Spinal cord (tissue), 10 donors: Measurements from ENCODE around the gene CLEC20A. TPM values are rescaled to one million over a fixed set of nuclear protein-coding genes. Genes with fewer than 3 reads are reported as not detected.

Experiments used
- DNase-seq, 6 donors: peaks; one replicate each; pipeline versions ENCODE4 v3.0.0 to v3.0.0-alpha.2; 2013 to 2015; ENCODE audit warnings: low spot score in 6 of 6, low read depth in 4 of 6
- H3K27ac ChIP-seq: one replicate; pipeline ENCODE4 v1.5.1; 2013; ENCODE audit warnings: low read depth, low read length, control low read depth
- H3K27me3 ChIP-seq: one replicate; pipeline ENCODE4 v1.6.1; 2013; ENCODE audit warnings: low read length; ENCODE audit not compliant: control insufficient read depth, insufficient read depth
- H3K36me3 ChIP-seq: one replicate; pipeline ENCODE4 v1.6.1; 2013; ENCODE audit warnings: low read length; ENCODE audit not compliant: control insufficient read depth, insufficient read depth
- H3K4me1 ChIP-seq: one replicate; pipeline ENCODE4 v1.6.1; 2013; ENCODE audit warnings: low read length; ENCODE audit not compliant: control insufficient read depth, insufficient read depth
- H3K4me3 ChIP-seq: one replicate; pipeline ENCODE4 v1.5.1; 2013; ENCODE audit warnings: low read depth, low read length, control low read depth
- H3K9me3 ChIP-seq: one replicate; pipeline ENCODE4 v1.6.1; 2013; ENCODE audit warnings: low read length; ENCODE audit not compliant: control insufficient read depth, insufficient read depth
- WGBS: methylation state at CpG from one replicate; pipeline ENCODE4 v1.1.5; 2013; ENCODE audit warnings: missing lambda C conversion rate; ENCODE audit not compliant: insufficient coverage; 5-methylcytosine and 5-hydroxymethylcytosine counted together
- polyA plus RNA-seq, 2 donors: library from polyadenylated mRNA; unstranded; fragments of 120-200 nt; gene quantifications; one replicate each; pipeline ENCODE4 v1.2.1, GENCODE V29; 2013; ENCODE audit not compliant: insufficient read length in 2 of 2
- total RNA-seq, 2 donors: library from RNA; depleted of rRNA in 1 of 2; stranded (reverse); fragments of 120-200 nt in 1 of 2; fragments of >200 nt in 1 of 2; gene quantifications; one replicate each; pipeline versions ENCODE4 v1.2.3 to v1.2.4, GENCODE V29; 2013 to 2014
- donor health status: healthy.

The CLEC20A gene
- total and polyA plus RNA-seq, 4 donors, result 0.20 TPM; not detected in 3

DNA sequence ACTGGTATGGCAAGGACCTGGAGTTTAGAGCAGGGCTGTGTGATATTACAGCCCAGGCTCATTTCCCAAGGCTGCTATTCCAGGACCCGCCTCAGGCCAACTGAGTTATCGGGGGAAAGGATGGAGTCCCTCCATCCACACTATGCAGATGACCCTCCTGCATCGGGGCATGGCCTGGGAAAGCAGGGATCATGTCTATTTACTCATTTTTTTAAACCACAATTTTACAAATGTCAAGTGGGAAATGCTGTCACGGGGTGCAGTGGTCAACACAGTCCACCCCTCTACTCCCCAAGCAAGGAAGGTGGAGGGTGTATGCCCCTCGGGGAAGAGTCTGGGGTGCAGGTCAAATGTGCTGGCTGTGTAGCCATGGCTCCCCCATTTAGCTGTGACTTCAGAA lies 6.1 kb upstream of the CLEC20A start:
- H3K4me3 ChIP-seq, result no peak overlapping the region
- peaks cover 2% of the 10 kb centered on the region for H3K4me1 ChIP-seq
- no peaks in the 10 kb centered on the region for H3K9me3 ChIP-seq
- WGBS, result 100% methylated on average over 2 of the region's 5 CpGs
- H3K36me3 ChIP-seq, result no peaks in the 10 kb centered on the region
- no peak overlapping the region for H3K27ac ChIP-seq
- DNase-seq, result no peak
- no peaks in the 10 kb centered on the region for H3K27me3 ChIP-seq

DNA sequence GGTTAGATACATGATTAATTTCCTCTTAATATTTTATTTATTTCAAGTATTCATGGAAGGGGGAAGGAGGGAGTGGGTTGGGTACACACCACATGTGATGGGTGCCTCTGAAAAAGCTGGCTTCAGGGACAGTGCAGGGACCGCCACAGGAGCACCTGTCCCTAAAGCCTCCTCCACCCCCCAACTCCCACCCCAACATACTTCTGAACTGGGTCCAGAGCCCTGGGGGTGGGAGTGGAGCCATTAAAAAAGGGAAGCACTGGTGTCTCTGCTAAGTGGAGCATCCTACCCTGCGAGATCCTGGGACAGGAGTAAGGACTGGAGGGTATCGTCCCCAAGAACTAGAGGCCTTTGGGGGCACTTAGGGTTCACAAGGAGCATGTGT lies 5.6 kb upstream of the CLEC20A start:
- Histone ChIP-seq H3K4me1 (peaks cover 2% of the 10 kb centered on the region), H3K27me3 (no peaks in the 10 kb centered on the region), H3K36me3 (no peaks in the 10 kb centered on the region), H3K4me3 (no peak overlapping the region), H3K9me3 (no peaks in the 10 kb centered on the region), H3K27ac (no peak overlapping the region)
- no CpG with 5 or more reads among the region's 3 CpGs for WGBS
- DNase-seq, result no peak

DNA sequence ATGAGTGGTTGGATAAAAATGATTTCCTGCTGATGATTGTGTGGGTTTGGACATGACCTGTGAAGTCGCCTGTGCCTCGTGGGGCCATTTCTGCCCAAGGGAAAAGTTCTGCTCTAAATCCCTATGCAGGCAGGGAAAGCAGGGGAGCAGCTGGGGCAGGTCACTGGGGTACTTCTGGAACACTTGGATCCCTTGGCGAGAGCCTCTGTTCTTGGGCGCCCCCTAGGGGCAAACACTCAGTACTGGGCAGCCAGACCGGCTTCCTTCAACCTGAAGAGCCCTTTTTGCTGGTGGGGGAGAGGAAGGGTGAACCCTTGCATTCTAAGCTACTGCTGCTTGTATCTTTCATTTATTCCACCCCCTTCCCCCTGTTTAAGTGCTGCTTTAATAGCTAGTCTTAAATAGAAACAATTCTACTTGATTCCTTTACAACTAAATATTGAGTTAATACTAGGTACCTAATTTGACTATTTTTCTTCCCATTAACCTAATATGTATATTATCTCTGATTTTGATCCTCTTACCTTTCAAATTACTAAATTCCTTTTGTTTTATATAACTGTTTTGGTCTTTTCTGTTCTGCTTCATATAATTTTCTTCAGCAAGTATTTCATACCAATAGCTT lies 5.1 kb upstream of the CLEC20A start:
- no peaks in the 10 kb centered on the region for H3K27me3 ChIP-seq
- no peaks in the 10 kb centered on the region for H3K36me3 ChIP-seq
- H3K9me3 ChIP-seq, result no peaks in the 10 kb centered on the region
- H3K27ac ChIP-seq, result no peak overlapping the region
- H3K4me3 ChIP-seq, result no peak overlapping the region
- peaks cover 2% of the 10 kb centered on the region for H3K4me1 ChIP-seq
- DNase-seq, result peak in 5 of 6 donors; percentile 10 to 72 (median 42)
- 33% methylated on average over 2 of the region's 5 CpGs for WGBS

DNA sequence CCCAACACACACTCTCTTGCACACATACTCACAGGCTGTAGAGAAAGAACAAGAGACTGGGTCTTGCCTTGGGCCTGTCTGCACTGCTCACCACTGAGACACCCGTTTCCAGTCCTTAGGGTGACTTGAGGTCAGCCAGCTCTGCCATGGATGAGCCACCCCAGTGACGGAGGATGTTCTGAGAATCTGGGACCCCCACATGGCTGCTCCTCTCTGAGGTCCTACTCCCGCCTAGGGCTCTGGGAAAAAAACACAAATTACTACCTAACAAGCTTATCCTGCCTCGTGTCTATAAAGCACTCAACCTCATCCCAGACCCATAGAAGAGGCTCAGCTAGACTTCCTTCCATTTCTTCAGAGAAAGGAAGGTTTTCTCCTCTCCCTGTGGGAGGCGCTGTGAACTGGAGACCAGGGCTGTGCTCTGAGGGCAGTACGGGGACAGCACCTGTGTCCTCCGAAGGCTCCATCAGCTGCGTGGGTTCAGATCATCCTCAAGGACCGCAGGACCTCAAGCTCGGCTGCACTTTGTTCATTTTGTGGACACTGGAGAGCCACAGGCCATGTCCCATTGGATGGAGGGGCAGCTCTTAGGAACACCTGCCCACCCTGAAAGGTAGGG lies 4.3 kb upstream of the CLEC20A start:
- no peaks in the 10 kb centered on the region for H3K9me3 ChIP-seq
- no peaks in the 10 kb centered on the region for H3K27me3 ChIP-seq
- H3K4me1 ChIP-seq, result peaks cover 2% of the 10 kb centered on the region
- H3K36me3 ChIP-seq, result no peaks in the 10 kb centered on the region
- H3K27ac ChIP-seq, result no peak overlapping the region
- no peak for DNase-seq
- no peak overlapping the region for H3K4me3 ChIP-seq
- WGBS, result 91% methylated on average over 10 of the region's 10 CpGs

DNA sequence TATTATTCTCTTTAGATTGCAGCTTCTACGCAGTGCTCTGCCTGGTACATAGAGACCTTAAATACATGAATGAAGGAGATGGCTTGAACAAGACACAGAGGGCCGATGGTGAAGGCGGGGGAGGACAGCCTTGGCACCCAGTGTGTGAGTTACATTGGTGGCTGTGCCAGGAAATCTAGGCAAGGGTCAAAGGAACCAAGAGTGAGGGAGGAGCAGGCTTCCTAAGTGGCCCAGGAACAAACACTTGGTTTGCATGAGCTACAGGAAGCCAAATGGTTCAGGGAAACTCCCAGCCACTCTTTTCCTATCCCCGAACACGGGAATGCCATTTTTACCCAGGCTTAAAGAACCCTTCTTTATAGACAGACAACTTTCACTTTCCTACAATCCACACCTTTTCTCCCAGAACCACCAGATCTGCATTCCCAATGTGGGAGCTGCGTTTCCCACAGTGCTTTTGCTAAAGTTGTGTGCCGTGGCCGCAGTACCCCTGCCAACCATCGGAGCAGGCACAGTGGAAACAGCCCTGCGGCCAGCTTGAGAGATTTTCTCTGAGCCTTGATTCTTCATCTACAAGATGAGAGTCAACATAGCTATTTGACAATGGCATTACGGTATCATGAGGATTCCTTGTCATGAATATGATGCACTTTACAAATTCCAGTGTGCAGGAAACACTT lies 3.5 kb upstream of the CLEC20A start:
- H3K36me3 ChIP-seq, result no peaks in the 10 kb centered on the region
- WGBS, result 74% methylated on average over 9 of the region's 11 CpGs
- H3K9me3 ChIP-seq, result no peaks in the 10 kb centered on the region
- H3K4me1 ChIP-seq, result peaks cover 2% of the 10 kb centered on the region
- H3K4me3 ChIP-seq, result no peak overlapping the region
- no peak overlapping the region for H3K27ac ChIP-seq
- no peak for DNase-seq
- no peaks in the 10 kb centered on the region for H3K27me3 ChIP-seq

DNA sequence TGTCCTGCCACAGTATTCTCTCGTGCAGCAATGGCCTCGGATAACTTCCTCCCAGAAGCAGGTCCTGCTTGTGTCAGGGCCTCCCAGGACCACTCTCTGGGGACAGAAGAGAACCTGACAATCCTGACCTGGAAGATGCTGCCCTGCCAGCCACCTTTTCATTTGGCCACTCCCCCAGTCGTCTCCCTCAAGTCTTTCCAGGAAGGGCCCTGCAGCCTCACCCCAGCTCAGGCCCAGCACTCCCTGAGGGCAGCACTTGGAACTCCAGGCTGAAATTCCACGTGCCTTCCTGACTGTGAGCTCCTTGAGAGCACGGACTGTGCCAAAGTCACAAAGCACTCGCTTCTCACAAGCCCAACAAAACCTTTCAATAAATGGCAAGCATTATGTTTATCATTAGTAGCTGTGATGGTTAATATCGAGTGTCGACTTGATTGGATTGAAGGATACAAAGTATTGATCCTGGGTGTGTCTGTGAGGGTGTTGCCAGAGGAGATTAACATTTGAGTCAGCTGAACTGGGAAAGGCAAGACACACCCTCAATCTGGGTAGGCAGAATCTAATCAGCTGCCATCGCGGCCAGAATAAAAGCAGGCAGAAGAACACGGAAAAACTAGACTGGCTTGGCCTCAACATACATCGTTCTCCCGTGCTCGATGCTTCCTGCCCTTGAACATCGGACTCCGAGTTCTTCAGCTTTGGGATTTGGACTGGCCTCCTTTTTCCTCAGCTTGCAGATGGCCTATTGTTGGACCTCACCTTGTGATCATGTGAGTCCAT lies 2.3 kb upstream of the CLEC20A start:
- H3K36me3 ChIP-seq, result no peaks in the 10 kb centered on the region
- no peaks in the 10 kb centered on the region for H3K9me3 ChIP-seq
- 93% methylated on average over 14 of the region's 16 CpGs for WGBS

DNA sequence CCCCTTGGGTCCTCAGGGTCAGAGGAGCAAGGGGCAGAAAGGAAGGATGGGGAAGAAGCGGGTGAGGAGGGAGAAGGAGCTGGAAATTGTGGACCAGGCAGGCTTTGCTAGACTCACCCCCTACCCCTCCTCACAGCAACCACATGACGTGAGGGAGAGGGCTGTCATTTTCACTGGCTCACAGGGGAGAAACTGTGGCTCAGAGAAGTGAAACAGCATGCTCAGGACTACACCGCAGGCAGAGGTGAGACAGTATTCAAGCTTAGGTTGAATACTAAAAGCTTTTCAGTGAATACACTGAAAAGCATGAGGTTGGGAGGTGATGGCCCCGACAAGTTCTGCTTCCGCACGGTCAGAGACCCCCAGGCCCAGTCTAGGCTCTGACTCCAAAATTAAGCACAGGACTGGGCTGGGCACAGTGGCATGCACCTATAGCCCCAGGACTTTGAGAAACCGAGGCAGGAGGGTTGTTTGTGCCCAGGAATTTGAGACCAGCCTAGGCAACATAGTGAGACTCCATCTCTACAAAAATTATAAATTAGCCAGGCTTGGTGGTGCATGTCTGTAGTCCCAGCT lies 1.2 kb upstream of the CLEC20A start:
- 86% methylated on average over 4 of the region's 7 CpGs for WGBS

More for the DNA sequence above, 2.3 kb upstream of the CLEC20A start:
- Histone ChIP-seq H3K4me1 (peaks cover 2% of the 10 kb centered on the region), H3K27ac (no peak overlapping the region), H3K27me3 (no peaks in the 10 kb centered on the region), H3K4me3 (no peak overlapping the region)
- no peak for DNase-seq

DNA sequence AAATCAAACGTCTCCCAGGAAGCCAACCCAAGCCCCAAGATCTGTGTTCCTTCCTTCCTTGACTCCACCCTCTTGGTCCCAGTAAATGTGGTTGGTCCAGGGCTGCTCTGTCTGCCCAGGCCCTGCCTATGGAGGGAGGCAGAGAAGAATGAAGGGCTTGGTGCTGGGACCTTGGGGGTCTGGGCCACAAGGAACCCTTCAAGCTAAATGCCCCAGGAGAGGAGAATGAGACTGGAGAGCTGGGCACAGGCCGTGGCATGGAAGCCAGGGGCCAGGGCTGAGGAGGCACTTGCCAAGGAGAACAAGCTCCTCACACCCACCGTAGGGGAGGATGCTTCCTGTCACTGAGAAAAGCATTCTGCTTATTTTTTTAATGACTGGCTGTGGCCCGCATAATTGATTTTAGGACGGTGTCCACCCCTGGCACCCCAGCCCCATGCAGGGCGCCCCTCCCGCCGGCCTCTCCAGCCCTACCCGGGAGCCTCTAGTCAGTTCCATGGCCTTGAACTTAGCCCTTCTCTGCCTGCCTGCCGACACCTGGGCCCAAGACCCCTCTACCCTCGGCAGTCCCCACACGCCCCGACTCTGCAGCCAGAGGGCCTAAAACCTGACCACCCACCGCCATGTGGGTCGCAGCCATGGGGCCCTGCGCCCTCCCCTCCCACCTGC lies 889 bp downstream of the CLEC20A start:
- no peaks in the 10 kb centered on the region for H3K4me1 ChIP-seq
- H3K27me3 ChIP-seq, result no peaks in the 10 kb centered on the region
- no peak for DNase-seq
- H3K4me3 ChIP-seq, result no peak overlapping the region
- no peaks in the 10 kb centered on the region for H3K36me3 ChIP-seq
- no peaks in the 10 kb centered on the region for H3K9me3 ChIP-seq
- H3K27ac ChIP-seq, result no peak overlapping the region
- WGBS, result 92% methylated on average over 15 of the region's 16 CpGs

More for the DNA sequence above, 1.2 kb upstream of the CLEC20A start:
- no peaks in the 10 kb centered on the region for H3K36me3 ChIP-seq
- no peak overlapping the region for H3K27ac ChIP-seq
- no peak overlapping the region for H3K4me3 ChIP-seq
- no peaks in the 10 kb centered on the region for H3K9me3 ChIP-seq
- peaks cover 2% of the 10 kb centered on the region for H3K4me1 ChIP-seq
- no peaks in the 10 kb centered on the region for H3K27me3 ChIP-seq
- DNase-seq, result no peak

DNA sequence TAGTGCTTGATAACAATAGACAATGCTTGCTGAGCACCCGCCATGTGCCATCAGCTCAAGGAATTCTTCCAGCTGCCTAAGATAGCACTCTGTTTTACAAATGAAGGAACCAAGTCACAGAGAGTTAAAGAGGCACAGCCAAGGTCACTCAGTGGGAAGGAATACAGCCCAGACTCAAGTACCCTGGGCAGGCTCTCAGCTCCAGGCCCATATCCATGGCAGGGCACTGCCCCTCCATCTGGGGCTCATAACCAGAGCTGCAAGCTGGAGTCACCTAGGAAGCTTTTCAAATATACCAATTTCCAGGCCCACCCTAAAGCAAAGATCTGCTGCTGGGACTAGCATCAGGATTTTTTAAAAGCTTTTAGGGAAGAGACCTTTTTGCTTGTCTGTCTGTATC lies 1.6 kb downstream of the CLEC20A start:
- no peaks in the 10 kb centered on the region for H3K36me3 ChIP-seq
- no peak overlapping the region for H3K27ac ChIP-seq
- no peak for DNase-seq
- 100% methylated on average over 1 of the region's 1 CpG for WGBS
- H3K4me3 ChIP-seq, result no peak overlapping the region
- H3K4me1 ChIP-seq, result no peaks in the 10 kb centered on the region
- no peaks in the 10 kb centered on the region for H3K27me3 ChIP-seq
- H3K9me3 ChIP-seq, result no peaks in the 10 kb centered on the region
